Stimulated activated naive CD8-positive, alpha-beta T cell treated with anti-CD3 and anti-CD28 coated beads, Interleukin-15, Interleukin-2, amounts not matched to agents 100 U/mL and 50 U/mL, for 24 hours (primary cell): ENCODE measurements around the gene ZDHHC8.
A peak's percentile ranks its signal among the peaks of the same experiment; 100 is the strongest.

Experiments
- ATAC-seq: fragments of 150-1000 bp; cut with Tn5 transposase; one replicate; pipeline ENCODE4 v1.10.0; 2021
- DNase-seq: peaks from one replicate; pipeline ENCODE4 v3.0.0; 2021

ZDHHC8 gene

DNA sequence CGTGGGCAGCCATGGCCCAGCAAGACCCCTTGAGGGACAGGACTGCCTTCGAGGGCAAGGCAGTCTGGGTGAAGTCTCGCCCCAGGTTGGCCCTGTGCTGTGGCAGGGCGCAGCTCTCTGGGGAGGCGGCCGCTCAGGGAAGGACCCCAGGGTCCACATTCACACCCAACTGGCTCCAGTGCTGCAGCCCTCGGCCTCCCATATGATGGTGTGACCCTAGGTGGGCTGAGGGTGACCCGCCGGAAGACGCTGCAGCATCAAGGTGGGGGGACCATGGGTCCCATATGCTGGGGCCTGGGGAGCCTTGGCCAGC lies 47.3 kb downstream of the ZDHHC8 start:
- ATAC-seq (no peak), DNase-seq (no peak)

DNA sequence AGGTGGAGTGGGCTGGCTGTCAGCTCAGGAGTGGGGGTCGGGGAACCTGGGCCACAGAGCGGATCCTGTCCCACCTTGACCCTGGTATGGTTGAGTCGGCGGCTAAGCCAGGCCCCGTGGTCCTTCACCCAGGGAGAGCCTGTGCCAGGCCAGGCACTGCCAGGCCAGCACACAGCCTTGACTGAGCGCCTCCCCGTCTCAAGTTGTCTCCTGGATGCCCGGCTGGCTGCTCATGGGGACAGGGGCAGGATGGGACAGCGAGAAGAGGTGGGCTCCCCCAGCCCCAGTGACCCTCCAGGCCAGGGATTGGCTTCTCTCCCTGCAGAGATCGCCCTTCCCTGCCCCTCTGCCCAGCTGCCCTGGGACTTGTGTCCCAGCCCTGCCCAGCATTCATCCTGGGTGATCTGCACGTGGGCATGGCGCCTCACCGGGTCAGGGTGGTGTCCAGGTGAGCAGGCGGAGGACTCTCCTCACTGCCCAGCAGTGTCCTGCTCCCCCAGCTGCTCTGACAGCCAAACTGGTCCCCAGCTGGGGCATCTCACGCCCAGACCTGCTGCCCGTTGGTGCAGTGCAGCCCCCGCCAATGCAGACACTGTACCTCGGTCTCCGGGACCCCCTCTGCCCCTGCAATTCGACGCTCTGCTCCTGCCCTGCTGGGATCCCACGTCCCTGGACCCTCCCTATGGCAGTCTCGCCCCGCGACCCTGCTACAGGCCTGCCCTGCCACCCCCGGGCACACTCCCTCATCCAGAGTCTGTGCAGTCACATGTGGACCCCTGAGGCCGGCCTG lies 48.0 kb downstream of the ZDHHC8 start:
- DNase-seq: no peak
- no peak for ATAC-seq

- DNase-seq (no peak), ATAC-seq (peak; percentile 24)
These were observed 48.6 kb downstream of the ZDHHC8 start for GRCh38 chr22:20180245-20180630.

DNA sequence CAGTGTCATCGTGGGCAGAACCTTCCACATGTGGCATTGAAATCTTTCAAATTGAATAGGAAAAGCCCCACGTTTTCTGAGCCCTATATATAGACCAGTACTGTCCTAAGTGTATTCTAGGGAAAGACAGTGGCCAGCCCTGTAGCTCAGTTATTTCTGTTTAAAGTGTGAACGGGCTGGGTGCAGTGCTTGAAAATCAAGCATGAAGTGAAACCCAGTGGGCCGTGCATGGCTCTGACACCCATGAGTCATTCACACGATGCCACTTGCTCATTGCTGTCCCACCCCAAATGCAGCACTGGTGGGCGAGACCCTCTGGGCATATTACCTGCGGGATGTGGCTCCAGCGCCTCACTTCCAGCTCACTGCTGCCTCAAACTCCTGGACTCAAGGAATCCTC lies 49.0 kb downstream of the ZDHHC8 start:
- DNase-seq (no peak), ATAC-seq (no peak)

DNA sequence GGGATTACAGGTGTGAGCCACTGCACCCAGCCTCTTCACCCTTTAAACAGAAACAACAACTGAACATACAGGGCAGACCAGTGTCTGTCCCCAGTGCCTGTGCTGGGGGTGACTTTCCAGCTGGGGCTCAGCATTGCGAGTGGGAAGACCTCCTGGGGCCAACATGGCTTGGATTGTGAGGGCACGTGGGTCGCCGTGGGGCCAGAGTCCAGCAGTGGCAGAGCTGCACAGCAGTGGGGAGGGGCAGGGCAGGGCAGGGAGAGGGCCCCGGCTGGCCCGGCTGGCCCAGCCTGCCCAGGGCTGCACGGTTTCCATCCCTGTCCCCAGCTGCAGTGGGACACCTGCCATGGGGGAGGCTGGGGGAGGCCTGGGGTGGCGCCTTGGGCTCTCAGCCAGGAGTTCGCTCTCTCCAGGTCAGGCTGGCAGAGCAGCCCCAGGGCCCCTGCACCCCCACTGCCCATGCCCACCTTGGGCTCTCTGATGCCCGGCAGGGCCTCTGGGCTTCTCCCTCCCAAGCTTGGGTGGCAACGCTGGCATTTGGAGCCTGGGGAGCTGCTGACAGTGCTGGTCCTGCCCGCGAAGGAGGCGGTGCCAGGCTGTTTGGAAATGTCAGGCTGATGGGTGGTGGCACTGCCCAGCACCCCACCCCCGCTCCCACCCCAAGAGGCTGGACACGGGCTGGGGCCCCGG lies 49.7 kb downstream of the ZDHHC8 start:
- ATAC-seq (no peak), DNase-seq (no peak)

DNA sequence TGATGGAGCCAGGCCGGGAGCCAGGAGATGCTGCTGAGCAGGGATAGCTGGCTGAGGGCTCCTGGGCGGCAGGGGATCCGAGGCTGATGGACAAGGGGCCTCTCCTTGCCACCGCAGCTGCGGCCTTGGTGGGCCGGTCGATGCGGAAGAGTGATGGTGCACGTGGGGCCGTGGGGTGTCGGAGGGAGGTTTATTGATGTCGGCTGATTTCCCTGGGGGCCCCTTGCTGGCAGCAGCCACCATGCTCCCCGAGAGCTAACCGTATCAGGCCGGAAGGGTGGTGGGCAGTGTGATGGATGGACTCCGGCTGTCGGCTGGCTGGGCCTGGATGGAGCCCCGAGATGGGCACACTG lies 50.3 kb downstream of the ZDHHC8 start:
- ATAC-seq (no peak), DNase-seq (no peak)

DNA sequence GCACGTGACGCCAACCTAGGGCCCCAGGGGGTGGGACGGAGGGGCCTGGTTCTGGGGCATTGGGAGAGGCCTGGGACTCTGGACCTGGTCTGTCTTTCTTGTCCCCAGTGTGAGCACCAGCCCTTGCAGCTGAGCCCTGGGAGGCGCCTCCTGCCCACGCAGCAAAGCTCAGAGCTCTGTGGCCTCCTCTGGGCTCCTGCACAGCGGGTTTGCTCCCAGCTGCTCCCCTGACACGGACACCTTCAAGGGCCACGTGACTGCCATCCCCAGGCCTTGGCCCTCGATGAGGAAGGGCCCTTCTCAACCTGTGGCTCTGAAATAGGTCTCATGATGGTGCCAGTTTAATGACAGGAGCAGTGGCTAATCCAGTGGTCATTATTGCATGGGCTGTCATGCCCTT lies 50.8 kb downstream of the ZDHHC8 start:
- ATAC-seq (no peak), DNase-seq (no peak)

GRCh38 chr22:20183101-20183500 lies 51.5 kb downstream of the ZDHHC8 start:
- DNase-seq (no peak), ATAC-seq (no peak)

DNA sequence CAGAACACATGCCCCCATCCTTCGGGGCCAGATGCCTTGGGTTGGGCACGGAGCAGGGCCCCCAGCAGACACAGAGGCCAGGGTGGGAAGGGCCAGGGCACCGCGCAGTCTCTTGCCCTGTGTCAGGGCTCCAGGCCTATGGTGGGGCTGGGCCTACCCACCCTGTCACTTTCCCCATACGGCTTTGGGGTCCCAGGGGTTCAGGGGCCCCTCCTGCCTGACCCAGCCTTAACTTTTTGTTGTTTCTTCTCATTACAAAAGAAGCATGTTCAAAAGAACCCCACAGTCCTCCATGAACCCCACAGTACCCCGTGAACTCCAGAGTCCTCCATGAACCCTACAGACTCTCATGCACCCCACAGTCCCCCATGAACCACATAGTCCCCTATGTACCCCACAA lies 52.2 kb downstream of the ZDHHC8 start:
- DNase-seq (no peak), ATAC-seq (no peak)

DNA sequence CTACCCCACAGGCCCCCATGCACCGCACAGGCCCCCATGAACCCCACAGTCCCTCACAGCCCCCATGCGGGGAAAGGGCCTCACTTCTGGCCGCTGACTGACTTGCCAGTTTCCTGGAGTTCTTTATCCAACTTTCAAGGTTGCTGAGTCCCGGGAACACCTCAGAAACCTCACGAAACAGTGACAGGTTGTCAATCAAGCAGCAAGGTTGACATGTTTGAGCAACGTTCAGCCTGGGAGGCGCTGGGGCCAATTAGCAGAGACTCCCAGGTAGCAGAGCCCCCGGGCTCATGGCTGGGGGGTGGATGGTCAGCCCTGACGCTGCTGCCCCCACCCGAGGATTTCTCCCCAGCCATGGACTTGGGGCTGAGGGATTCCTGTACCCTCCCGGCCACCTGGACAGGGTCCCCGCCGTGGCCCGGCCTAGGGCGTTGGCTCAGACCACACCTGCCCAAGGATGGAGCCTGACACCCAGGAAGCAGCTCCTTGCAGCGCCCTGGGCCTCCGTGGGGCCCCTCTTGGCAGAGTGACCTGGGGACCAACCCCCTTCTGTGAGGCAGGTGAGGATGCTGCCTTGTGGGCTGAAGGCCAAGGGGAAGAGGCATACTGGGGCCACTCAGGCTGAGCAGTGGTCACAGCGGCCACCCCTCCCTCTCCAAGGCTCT lies 53.0 kb downstream of the ZDHHC8 start:
- ATAC-seq (no peak), DNase-seq (no peak)

DNA sequence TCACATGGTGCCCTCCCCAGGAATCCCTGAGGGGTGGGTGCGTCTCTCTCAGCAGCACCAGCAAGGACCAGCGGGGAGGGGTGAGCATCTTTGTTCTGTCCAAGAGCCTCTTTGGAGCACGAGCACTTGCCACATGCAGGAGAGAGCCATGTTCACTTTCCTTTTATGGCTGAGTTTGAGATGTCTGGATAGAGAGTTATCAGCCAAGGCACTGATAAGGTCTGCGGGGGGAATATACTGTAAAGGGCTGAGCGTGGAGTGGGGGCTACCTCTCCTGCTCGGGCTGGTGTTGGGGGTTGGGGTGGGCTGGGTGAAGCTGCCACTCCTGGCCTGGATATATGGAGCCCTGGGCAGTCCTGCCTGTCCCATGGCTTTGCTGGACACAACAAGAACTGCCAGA lies 54.1 kb downstream of the ZDHHC8 start:
- ATAC-seq: no peak

GRCh38 chr22:20186183-20186870 lies 54.7 kb downstream of the ZDHHC8 start:
- DNase-seq (no peak), ATAC-seq (no peak)

More for the DNA sequence above, 54.1 kb downstream of the ZDHHC8 start:
- no peak for DNase-seq

DNA sequence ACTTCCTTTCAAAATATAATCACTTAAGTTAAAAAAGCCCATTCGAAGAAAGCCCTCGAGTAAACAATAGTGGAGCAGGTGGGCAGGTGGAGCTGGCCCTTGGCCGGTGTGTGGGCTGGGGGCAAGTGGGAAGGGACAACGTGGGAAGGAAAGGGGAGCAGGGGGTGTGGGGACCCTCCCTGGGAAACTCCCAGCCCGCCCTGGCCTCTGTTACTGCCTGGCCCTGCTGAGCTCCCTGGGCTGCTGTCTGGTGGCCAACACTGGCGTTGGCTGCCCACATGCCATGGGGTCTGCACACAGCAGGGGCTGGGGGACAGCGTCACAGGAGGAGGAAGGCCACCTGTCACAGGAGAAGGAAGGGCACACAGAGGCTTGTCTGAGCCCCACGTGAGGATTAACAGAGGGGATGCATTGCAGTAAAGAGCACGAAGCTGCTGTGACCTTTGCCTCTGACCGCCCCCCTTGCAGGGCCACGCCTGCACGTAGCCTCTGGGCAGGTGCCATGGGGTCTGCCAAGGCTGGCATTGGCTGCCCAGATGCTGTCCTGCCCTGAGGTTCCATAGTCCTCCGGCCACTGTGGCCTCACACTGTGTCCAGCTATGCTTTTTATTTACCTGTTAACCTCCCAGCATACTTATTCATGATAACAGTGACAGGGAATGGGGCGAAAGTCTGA lies 55.4 kb downstream of the ZDHHC8 start:
- ATAC-seq (no peak), DNase-seq (no peak)

GRCh38 chr22:20187777-20188566 lies 56.4 kb downstream of the ZDHHC8 start:
- ATAC-seq: no peak

GRCh38 chr22:20188567-20188877 lies 56.9 kb downstream of the ZDHHC8 start:
- DNase-seq (no peak), ATAC-seq (no peak)

More at GRCh38 chr22:20187777-20188566, 56.4 kb downstream of the ZDHHC8 start:
- DNase-seq: no peak

GRCh38 chr22:20191000-20191515 lies 59.5 kb downstream of the ZDHHC8 start:
- DNase-seq: no peak
- no peak for ATAC-seq

DNA sequence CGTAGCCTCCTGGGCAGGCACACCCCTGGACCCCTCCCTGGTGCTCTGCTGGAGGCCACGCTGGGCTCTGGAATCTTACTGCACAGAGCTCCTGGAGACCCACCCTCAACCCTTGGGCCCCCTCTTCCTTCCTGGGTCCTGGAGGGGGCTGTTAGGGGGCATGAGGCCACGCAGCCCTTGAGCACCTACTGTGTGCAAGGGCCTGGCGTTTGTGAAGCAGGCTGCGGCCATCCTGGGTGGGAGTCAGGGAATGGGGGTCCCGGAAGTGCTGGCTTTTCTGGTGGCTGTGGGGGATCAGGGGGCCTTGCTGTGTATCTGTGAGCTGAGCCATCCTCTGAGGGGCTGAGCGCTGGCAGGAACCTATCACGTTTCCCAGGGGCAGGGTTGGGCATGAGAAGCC lies 60.2 kb downstream of the ZDHHC8 start:
- no peak for DNase-seq
- ATAC-seq: no peak

DNA sequence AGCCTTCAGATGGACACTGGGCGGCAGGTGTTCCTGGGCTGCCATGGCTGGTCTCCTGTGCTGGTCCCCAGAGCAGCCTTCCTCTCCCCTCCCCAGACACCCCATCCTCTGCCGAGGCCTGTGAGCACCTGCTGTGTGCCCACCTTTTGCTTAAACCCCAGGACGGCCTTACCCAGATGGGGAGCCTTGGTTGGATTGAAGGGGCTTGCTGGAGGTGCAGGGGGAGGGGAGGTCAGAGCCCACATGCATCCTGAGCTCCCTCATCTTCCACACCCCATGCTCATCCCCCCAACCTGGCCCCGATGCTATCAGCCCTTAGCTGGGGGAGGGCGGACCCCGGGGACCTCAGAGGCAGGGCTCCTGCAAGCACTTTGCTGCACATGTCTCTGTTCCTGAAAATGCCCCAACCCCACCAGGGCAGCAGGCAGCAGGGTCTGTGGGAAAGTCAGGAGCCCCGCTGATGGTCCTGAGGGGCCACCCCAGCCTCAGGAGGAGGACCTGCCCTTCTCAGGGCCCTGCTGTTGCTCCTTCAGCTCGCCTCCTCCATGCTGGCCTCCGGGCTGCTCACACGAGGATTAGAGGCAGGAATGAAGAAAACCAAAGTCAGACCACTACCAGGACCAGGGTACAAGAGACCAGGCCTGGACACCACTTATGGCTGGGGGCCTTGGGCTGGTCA lies 60.8 kb downstream of the ZDHHC8 start:
- ATAC-seq (no peak), DNase-seq (no peak)

GRCh38 chr22:20192972-20193760 lies 61.6 kb downstream of the ZDHHC8 start:
- ATAC-seq: no peak

More at GRCh38 chr22:20192972-20193760, 61.6 kb downstream of the ZDHHC8 start:
- no peak for DNase-seq
